CD4-positive, alpha-beta T cell treated with Interferon gamma for 1 hour (primary cell): Measurements from ENCODE around the gene SREBF2.

Experiments
- DNase-seq: peaks from one replicate; pipeline ENCODE4 v3.0.0-alpha.2; 2020

The SREBF2 gene

GRCh38 chr22:41909310-41910049 lies 76.6 kb downstream of the SREBF2 start:
- DNase-seq = no peak

GRCh38 chr22:41910050-41911000 lies 77.4 kb downstream of the SREBF2 start:
- DNase-seq = no peak

GRCh38 chr22:41911001-41911611 lies 78.2 kb downstream of the SREBF2 start:
- no peak for DNase-seq

- DNase-seq = no peak
Measured at GRCh38 chr22:41912338-41913039, 79.6 kb downstream of the SREBF2 start.

- no peak for DNase-seq
Measured at GRCh38 chr22:41913040-41913719, 80.3 kb downstream of the SREBF2 start.

GRCh38 chr22:41913842-41914534 lies 81.1 kb downstream of the SREBF2 start:
- DNase-seq = no peak

- no peak for DNase-seq
Measured at GRCh38 chr22:41914611-41915034, 81.7 kb downstream of the SREBF2 start.

- DNase-seq = peak; percentile 65
Measured at GRCh38 chr22:41915035-41915785, 82.3 kb downstream of the SREBF2 start, which contains the start of gene SHISA8. Gene SHISA8 (minus strand): TSS chr22:41915074. CDS start chr22:41914667, 407 bp downstream.

GRCh38 chr22:41915786-41916493 lies 83.0 kb downstream of the SREBF2 start:
- DNase-seq = no peak

GRCh38 chr22:41916745-41917358 lies 83.9 kb downstream of the SREBF2 start:
- DNase-seq = no peak

GRCh38 chr22:41917375-41917902 lies 84.5 kb downstream of the SREBF2 start:
- DNase-seq = no peak

- DNase-seq = peak; percentile 49
Measured at GRCh38 chr22:41917903-41918791, 85.2 kb downstream of the SREBF2 start.

- DNase-seq = peak; percentile 76
Measured at GRCh38 chr22:41919357-41920224, 86.7 kb downstream of the SREBF2 start.

GRCh38 chr22:41920271-41920976 lies 87.5 kb downstream of the SREBF2 start:
- peak; percentile 61 for DNase-seq

GRCh38 chr22:41922328-41922727 lies 89.4 kb downstream of the SREBF2 start:
- DNase-seq = no peak

- no peak for DNase-seq
Measured at GRCh38 chr22:41922940-41923594, 90.2 kb downstream of the SREBF2 start.
